CD4-positive, alpha-beta T cell treated with Interferon alpha-2 for 1 hour (primary cell): ENCODE results near the gene NKIRAS2.

Experiments used
- DNase-seq, 2 donors: peaks; one replicate each; pipeline ENCODE4 v3.0.0-alpha.2; 2020 to 2022

Gene NKIRAS2

DNA sequence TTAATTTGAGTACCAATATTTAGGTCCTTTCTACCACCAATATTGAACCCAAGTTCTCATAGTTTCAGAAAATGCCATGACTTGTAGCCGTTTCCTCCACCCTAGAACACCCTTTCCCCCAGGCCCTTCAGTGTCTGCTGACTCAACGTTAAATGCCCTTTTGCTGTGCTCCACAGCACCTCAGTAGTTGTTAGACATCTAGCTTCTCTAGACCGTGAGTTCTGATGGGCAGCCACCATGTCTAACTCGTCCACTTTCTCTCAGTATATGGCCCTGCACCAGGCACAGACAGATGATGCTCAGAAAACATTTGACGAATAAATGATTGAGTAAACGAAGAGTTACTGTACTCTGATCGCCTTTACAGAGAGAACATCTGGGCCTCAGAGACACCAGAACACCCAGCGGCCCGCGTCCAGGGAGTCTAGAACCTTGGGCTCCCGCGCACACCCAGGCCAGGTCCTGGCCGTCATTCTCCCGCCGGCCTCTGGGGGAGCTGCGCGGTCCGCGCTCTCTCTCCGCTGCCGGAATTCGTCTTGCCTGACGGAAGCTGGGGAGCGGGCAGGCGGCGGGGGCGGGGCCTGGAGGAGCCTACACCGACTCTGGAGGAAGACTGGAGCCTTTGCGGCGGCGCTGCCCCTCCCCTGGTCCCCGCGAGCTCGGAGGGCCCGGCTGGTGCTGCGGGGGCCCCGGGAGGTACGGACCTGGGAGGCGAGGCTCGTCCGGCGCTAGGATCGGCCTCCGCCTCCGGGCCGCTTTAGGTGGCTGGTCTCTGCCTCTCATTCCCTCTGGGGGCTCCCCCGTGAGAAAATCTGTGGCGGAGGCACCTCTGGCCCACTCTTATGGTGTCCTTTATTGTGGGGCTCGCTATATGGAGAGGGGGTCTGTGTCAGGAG, at the start of gene NKIRAS2:
NKIRAS2 (plus strand) TSS at position 582 of the 896 bp plus-strand sequence. CDS start 1,488 bp downstream, outside the sequence.
- DNase-seq, result peak; percentile 93 to 95

DNA sequence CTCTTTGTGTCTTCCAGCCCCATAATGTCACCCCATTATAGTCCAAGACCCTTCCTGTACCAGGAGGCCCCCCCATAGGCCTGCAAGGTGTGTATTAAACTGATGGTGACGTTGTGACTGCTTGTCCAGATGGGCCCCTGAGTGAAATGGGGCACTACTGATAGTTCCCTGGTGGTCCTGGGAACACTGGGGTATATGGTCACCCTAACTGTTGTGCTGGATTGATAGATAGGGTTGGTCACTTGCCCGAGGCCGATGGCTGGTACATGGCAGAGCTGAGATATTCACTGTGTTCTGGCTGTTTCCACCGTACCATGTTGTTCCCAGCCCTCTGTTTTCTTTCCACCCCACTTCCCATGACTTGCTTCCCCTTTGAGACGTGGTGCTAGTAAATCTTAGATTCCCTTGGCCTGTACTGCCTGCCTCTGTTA, 49.0 kb upstream of the NKIRAS2 start:
- no peak for DNase-seq

DNA sequence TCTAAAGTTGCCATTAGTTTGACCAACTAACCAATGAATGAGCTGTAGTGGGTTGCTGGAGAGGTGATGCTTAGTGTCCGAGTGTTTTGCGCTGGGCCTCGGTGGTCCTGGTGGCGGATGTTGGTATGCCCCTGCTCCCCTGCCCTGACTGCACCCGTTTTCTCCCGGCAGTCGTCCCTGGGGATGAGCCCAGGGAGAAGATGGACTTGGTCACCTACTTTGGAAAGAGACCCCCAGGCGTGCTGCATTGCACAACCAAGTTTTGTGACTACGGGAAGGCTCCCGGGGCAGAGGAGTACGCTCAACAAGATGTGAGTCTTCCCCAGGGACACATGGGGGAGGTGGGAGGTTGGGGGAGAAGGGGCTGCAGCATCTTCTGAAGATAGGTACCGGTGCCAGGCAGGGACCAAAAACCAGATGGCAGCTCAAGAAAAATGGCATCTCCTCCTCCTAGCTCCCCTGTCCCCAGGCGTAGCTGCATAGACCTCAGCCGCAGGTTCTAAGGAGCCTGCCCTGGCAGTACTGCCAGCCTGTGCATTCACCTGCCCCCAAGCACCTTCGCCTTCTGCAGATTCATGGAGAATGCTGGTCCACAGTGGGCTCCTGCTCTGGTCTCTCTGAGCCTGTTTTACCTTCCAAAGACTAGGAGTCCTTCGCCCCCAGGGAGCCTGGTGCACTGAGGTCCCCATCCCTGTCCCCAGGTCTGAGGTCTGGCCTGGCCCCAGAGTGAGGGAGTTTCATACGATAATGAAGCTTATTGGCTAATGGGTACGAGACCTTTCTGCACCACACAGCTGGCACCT, 48.0 kb upstream of the NKIRAS2 start:
- DNase-seq, result no peak

DNA sequence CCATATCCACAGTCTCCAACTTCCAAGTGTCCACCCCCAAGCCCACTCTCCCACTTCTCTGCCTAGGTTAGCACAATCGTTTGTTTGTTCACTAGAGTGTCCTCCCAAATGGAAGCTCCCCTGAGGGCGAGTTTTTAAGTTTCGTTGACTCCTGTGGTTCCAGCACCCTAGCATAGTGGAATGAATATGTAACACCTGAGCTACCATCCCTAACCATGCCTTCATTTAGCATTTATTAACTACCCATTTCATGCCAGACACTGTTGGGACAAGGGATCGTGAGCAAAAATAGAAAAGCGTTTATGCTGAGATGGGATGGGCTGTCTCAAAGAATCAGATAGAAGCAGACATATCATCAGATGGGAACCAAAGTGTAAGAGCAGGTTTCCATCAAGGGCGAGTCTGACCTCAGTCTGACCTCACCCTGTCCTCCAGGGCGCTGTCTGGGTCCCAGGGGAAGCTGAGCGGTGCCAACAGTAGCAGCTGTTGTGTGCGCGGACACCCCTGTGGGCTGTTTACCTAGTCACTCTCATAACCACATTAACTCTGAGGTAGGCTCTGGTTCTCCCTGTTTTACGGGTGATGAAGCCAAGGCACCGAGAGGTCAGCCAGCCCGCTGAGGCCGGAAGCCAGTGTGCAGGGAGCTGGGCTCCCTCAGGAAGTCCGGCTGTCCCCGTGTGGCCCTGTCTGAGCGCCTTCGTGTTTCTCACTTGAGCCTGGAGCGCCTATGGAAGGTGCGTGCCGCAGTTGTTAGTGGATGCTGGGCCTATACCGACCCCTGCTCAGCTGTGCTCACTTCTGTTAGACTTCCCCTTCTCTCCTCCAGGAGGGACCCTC, 47.1 kb upstream of the NKIRAS2 start:
- peak in 1 of 2 donors; percentile 28 for DNase-seq

DNA sequence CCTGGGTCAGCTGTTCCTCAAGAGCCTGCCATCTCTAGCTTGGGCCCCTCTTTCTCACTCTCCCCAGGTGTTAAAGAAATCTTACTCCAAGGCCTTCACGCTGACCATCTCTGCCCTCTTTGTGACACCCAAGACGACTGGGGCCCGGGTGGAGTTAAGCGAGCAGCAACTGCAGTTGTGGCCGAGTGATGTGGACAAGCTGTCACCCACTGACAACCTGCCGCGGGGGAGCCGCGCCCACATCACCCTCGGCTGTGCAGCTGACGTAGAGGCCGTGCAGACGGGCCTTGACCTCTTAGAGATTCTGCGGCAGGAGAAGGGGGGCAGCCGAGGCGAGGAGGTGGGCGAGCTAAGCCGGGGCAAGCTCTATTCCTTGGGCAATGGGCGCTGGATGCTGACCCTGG, 46.5 kb upstream of the NKIRAS2 start:
- DNase-seq, result no peak

DNA sequence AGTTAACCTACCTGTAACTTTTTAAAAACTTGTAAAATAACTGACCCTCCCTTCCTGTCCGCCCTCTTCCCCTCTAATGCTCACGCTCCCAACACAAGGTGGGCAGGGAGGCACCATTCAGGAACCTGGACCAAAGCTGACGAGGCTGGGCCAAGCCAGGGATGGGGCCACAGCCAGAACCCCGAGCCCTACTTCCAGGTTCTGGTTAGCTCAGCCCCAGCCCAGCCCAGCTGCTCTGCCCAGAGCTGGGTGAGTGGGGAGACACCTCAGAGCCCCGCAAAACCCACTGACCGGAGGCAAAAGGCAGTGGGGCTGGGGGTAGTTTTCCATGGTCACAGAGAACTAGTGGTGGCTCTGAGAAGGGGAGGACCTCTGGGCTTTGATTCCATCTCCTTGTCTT, 45.9 kb upstream of the NKIRAS2 start:
- DNase-seq, result no peak

DNA sequence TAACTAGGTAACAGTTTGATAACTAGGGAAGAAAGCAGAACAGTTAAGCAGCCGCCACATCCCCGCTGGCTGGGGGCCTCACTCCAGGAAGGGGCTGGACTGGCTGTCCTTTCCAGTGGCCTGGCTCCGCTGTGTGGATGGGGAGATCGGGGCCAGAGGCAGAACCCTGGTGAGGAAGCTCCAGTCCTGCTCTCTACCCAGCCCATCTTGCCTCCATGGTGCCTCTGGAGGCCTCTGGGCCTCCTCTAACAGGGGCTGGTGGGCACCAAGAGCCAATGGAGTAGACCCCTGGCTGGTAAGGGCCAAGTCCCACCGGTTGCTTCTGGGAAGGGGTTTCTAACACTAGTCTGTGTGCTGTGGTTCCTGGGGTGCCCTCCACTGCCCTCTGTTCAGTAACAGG, 45.2 kb upstream of the NKIRAS2 start:
- no peak for DNase-seq

DNA sequence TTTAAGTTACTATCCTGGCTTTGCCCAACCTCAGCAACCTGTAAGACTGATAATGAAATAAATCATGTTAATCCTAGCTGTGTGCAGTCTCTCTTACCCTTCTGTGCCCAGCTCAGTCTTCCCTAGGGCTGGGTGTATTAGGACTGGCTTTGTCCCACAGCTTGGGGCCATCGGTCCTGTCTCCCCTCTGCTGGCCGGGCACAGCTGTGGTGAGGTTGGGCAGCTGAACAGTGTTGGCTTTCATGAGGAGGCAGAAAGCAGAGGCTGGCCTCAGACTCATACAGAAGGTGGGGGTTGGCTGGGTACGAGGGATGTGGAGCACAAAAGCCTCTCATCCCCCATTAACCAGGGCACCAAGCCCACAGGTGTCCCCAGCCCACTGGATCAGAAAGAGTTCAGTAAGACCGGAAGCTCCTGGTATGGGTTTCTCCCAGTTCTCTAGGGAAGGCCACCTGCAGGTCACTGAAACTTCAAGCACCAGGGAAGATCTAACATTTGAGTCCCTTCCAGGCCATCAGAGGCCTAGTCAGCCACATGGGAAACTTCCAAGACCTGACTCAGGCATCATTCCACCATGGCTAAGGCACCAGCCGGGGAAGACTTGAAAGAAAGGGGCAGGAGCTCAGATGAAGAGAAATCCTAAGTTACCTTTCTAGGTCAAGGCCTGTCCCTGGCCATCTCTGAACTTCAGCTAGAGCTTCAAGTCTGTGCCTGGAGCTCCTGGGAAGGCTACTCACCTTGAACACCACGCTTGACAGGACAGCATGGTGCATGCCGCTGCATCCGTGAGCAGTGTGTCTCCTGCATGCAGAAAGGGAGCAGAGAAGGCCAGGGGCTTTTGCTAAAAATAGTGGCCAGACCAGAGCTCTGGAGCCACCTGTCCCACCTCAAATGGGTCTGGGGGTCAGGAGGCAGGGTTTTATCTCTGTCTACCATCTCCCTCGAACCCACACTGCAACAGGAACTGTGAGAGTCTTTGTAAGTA, 44.5 kb upstream of the NKIRAS2 start:
- DNase-seq, result no peak

DNA sequence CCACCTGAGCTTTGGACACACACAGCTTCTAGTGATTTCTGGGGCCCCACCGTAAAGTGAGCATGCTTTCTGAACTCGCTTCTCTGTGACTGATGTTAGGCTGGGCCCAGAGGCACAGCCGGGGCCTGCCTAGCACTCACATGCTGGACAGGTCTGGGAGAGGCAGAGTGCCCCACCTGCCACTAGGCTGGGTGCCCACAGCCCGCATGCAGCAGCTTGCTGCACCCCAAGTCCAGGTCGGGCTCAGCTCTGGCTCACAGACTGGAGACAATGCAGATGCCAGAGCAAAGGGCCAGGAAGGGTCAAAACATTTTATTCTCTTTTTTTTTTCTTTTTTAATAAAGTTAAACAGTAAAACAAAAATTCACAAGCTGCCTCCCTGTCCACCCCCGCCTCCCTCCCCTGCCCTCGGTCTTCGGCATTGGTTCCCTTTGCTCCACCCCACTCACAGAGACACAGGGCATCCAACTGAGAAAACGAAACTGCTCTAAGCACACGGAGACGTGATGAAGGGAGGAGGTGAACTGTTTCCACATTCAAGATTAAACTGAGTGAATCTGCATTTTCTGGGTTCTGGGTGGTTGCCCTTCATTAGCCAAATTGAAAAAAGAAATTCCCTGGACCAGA, 43.6 kb upstream of the NKIRAS2 start:
- no peak for DNase-seq

DNA sequence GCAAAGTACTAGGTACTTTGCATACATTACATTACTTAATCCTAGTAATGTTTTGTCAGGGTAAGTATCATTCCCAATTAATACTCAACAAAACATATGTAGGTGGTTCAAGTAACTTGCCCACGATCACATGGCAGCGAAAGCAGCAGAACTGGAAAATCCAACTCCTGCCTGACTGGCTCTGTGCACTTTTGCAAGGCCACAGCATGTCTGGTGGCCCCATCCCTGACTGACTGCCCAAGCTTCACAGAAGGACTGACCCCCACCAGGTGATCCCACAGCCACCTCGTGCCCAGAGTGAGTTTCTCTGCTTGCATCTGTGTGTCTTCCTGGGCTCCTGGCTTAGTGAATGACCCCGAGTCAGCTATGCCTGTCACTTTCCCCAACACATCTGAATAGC, 41.9 kb upstream of the NKIRAS2 start:
- DNase-seq, result no peak

DNA sequence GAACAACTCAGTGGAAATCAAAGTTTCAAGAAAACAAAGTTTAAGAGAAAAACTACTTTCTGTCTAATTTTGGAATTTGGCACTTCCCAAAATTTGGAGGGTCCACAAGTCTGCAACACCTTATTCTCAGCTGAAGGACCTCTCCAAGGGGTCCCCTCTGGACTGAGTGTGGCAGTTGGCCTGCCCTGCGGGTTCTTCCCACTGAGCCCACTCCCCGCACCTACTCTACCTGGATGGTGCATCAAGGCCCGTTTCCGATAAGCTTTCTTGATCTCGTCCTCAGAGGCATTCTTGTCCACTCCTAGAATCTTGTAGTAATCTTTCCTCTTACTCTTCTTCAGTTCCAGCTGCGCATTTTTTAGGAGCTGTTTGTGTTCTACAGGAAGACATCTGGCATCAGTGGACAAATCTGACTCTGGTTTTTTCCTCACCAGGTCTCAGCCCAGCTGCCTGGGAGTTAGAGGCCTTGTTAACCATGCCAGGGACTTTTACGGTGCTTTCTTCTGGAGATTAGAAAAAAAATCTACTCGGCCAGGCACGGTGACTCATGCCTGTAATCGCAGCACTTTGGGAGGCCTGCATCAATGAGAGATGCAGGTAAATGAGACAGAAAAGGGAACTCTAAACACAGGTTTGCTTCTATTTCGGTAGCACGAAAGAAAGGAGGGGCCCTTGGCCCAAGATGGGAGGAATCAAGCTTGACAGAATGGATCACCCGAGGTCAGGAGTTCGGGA, 37.7 kb upstream of the NKIRAS2 start:
- DNase-seq, result no peak

DNA sequence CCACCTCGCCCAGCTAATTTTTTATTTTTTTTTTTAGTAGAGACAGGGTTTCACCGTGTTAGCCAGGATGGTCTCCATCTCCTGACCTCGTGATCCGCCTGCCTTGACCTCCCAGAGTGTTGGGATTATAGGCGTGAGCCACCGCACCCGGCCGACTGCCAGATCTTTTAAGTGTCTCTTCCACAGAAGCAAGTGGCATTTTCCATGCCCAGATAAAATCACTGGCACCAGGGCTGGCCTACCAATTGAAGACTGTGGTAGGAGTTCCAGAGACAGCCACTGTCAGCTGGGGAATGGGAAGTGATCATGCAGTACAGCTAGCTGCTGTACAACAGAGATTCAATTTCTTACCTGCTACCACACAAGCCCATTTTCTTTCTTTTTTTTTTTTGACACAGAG, 35.4 kb upstream of the NKIRAS2 start:
- no peak for DNase-seq

DNA sequence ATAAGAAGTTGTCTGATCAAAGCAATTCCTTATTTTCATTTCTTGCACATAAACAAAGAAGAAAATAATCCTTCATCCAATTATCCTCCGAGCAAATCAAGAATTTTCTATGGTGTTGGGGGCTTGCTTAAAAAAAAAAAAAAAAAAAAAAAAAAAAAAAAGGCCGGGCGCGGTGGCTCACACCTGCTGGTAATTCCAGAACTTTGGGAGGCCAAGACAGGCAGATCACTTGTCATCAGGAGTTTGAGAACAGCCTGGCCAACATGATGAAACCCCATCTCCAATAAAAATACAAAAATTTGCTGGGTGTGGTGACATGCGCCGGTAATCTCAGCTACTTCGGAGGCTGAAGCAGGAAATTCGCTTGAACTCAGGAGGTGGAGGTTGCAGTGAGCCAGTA, 34.0 kb upstream of the NKIRAS2 start:
- DNase-seq, result no peak

DNA sequence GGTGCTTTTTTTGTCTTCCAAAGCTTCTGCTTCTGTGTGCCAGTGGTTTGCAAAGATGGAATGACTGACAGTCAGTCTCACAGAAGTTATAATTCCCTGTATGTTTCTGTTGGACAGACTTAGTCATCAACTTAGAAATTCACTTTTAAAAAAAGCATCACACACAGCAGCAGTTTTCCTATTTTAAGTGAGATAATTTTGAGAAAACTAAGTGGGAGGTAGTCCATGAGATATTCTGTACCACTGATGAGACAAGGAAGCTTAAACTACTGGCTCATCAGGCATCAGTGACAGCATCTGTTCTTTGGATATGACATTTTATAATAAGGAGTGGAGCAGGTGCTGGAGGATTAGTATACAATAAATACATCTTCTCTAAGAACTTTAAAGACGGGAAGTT, 33.3 kb upstream of the NKIRAS2 start:
- no peak for DNase-seq

DNA sequence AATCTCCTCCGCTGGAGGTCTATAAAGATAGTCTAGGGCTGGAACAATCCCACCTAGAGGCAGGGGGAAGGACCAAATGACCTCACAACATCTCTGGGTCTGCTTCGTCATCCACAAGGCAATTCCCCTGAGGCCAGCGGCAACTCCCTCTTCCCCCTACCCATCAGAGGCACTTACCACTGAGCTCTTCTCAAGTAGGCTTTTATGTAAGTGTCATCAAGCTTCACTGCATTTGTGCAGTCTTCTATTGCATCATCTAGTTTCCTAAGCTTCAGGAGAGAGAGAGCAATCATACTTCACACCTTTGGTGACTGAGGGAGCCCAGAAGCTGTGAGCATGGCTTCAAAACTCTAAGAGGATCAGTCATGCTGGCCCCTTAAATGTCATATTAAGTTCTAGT, 32.2 kb upstream of the NKIRAS2 start:
- DNase-seq, result no peak

DNA sequence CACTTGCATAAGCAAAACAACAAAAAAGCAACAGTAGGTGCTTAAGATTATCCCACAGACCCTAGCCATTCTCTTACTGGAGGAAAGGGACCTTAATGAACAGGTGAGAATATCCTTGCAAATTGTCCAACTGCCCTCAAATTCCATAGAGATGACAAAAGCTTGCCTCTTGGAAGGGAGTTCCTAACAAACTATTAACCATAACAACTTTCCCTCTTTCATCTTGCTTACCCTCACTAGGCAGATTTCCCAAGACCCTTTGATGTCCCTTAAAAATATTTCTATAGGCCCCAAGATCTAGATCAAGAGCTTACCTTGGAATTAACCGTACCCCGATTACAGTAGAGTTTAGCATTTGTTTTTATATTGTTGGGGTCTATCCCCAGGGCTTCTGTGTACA, 31.5 kb upstream of the NKIRAS2 start:
- no peak for DNase-seq

DNA sequence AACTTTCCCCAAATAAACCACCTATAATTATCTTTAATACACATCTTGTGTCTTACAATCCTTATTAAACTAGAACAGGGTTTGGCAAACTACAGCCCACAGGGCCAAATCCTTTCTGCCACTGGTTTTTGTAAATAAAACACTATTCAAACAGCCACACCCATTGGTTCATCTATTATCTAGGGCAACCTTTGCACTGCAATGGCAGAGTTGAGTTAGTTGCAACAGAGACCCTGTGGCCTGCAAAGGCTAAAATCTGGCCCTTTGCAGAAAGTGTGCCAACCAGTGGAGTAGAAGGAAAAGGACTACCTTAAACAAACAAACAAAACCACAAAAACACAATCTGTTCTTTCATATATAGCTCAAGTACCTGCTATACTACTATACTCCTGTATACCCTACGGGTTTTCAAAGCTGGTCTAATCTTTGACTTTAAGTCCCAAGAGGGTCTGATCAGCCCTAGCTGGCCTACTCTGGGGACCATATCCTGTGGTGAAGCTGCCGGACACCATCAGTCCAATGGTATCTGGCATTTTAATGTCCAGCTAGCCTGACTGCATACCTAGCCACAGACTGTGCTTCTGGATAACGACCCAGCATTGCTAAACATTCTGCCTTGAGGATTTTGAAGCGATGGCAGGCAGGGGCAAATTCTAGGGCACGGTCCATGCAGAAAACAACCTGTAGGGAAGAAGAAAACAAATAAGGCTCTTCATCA, 30.0 kb upstream of the NKIRAS2 start:
- no peak for DNase-seq

DNA sequence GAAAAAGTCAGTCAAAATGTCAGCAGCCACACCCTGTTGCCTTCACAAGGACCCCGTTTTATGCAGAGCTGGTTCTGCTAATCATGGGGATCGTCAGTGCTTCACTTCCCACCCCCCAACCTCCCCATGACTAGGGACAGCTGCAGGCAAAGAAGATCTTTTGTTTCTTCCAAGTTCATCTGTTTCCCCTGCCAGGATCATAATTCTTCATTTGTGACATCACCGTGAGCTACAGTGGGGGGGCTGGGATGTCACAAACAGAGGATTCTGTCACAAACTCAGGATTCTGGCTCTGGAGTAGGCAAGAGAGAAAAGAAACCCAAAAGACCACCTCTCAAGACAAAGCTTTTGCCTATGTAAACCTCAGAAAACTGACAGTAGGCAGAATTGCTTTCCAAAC, 27.3 kb upstream of the NKIRAS2 start:
- no peak for DNase-seq

DNA sequence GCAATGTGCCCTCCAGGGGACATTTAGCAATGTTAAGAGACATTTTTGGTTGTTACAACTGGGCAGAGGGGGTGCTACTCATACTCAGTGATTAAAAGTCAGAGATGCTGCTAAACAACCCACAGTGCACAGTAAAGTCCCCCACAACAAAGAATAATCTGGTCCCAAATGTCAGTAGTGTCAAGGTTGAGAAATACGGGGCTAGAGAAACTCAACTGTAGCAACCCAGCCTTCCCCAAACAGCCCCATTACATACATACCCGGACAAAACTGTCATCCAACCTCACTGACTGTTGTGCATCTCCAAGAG, 23.1 kb upstream of the NKIRAS2 start:
- no peak for DNase-seq

DNA sequence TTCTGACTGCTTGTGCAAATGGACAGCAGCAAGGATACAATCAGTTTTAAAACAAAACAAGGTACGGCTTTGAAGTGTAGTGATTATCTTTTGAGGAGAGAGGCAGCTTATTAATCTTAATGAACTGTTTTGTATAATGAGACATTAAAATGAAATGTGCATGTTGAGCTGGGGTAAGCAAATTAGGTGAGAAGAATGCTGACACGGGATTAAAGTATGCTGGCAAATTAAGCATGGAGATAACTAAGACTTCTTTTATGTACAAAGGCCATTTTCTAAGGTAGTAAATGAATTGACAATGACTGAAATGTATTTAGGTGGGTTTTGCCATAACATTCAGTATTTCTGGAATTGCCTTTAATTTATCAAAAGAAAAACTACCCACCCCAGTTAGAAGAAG, 21.4 kb upstream of the NKIRAS2 start:
- DNase-seq, result no peak
